Measurements from ENCODE around the gene HDAC7.
A peak's percentile ranks its signal among the peaks of the same experiment; 100 is the strongest.

Gene HDAC7

GRCh38 chr12:47777151-47777550, 42.6 kb downstream of the HDAC7 start:
- TF ChIP-seq ZBTB7A (IDR thresholded peaks at IDR 0.05; ENCODE audit: low read depth) (peak; percentile 68), TEAD4 (IDR thresholded peaks at IDR 0.05) (peak; percentile 10; the same call in 1 of the 2 replicates), MAX (IDR thresholded peaks at IDR 0.05) (no peak), CREB1 (IDR thresholded peaks at IDR 0.05; ENCODE audit: low read depth) (no peak)

- TF ChIP-seq REST (IDR thresholded peaks at IDR 0.05; ENCODE audit: low read depth) (no peak), YY1 (IDR thresholded peaks at IDR 0.05; ENCODE audit: low read depth) (no peak), EGR1 (IDR thresholded peaks at IDR 0.05) (no peak), CREB1 (IDR thresholded peaks at IDR 0.05; ENCODE audit: low read depth) (no peak), MAX (IDR thresholded peaks at IDR 0.05) (no peak; the same call in 1 of the 2 replicates), USF1 (IDR thresholded peaks at IDR 0.05) (no peak)
Observed at GRCh38 chr12:47776471-47777143, 43.1 kb downstream of the HDAC7 start.

GRCh38 chr12:47775100-47775911, 44.4 kb downstream of the HDAC7 start:
- no peak for TF ChIP-seq USF1 (IDR thresholded peaks at IDR 0.05)
- TF ChIP-seq MAX (IDR thresholded peaks at IDR 0.05) = peak; percentile 51
- no peak for TF ChIP-seq CEBPB (IDR thresholded peaks at IDR 0.05)

GRCh38 chr12:47774663-47775062, 45.0 kb downstream of the HDAC7 start:
- 0 out of 2 replicates have a peak, but pooled peaks have one; percentile 24 for TF ChIP-seq YY1 (IDR thresholded peaks at IDR 0.05; ENCODE audit: low read depth)
- no peak for TF ChIP-seq USF1 (IDR thresholded peaks at IDR 0.05)
- no peak for TF ChIP-seq FOXM1 (IDR thresholded peaks at IDR 0.05; ENCODE audit: borderline replicate concordance, low read depth)
- no peak for TF ChIP-seq NFIC (IDR thresholded peaks at IDR 0.05)

- no peak for TF ChIP-seq MAX (IDR thresholded peaks at IDR 0.05)
Observed at GRCh38 chr12:47773858-47774580, 45.7 kb downstream of the HDAC7 start.

GRCh38 chr12:47773062-47773857, 46.4 kb downstream of the HDAC7 start, which contains the start of gene SLC48A1:
SLC48A1 (plus strand) TSS chr12:47773238; CDS start chr12:47773305, 67 bp downstream.
- TF ChIP-seq TEAD4 (IDR thresholded peaks at IDR 0.05) (no peak; the same call in 1 of the 2 replicates), NFIC (IDR thresholded peaks at IDR 0.05) (peak; percentile 8; the same call in 1 of the 2 replicates), MAX (IDR thresholded peaks at IDR 0.05) (peak; percentile 55; the same call in 1 of the 2 replicates), ZBTB7A (IDR thresholded peaks at IDR 0.05; ENCODE audit: low read depth) (peak; percentile 48; the same call in 1 of the 2 replicates), EGR1 (IDR thresholded peaks at IDR 0.05) (no peak), CEBPB (IDR thresholded peaks at IDR 0.05) (no peak), REST (IDR thresholded peaks at IDR 0.05; ENCODE audit: low read depth) (no peak), USF1 (IDR thresholded peaks at IDR 0.05) (0 out of 2 replicates have a peak, but pooled peaks have one; percentile 5), TCF12 (IDR thresholded peaks at IDR 0.05; ENCODE audit: low read depth) (no peak; the same call in 1 of the 2 replicates), RAD21 (IDR thresholded peaks at IDR 0.05; ENCODE audit: low read depth) (no peak), FOXM1 (IDR thresholded peaks at IDR 0.05; ENCODE audit: borderline replicate concordance, low read depth) (no peak), EP300 (IDR thresholded peaks at IDR 0.05; ENCODE audit: borderline replicate concordance) (peak; percentile 32; the same call in 1 of the 2 replicates), CREB1 (IDR thresholded peaks at IDR 0.05; ENCODE audit: low read depth) (no peak), TAF1 (IDR thresholded peaks at IDR 0.05; ENCODE audit: low read depth) (peak; percentile 29; the same call in 1 of the 2 replicates), YY1 (IDR thresholded peaks at IDR 0.05; ENCODE audit: low read depth) (peak; percentile 53; the same call in 1 of the 2 replicates)
